GM18517 (cell line): ENCODE data around the gene TANK.

ENCODE experiments used
- ATAC-seq: cut with Tn5 transposase; IDR thresholded peaks from one replicate; pipeline ENCODE4 v1.9.1; 2021; ENCODE audit warnings: mild to moderate bottlenecking, moderate library complexity; ENCODE audit not compliant: unreplicated experiment

TANK gene

DNA sequence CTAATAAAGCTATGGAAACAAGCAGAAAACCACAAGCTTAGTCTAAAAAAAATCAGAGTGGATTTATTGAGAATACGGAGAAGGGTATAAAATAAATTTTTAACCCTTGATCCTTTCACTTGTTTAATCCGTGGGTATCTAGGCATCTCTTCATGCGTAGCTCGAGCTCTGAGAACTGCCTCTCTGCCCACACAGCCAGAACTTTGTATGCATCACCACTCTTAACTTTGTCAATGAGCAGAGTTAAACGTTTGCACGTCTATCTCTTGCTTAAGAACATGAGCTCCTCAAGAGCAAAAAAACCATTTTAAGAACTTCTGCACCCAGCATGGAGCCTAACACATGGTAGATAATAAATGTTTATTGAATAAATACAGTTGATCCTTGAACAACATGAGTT is 26.9 kb upstream of the TANK start:
- ATAC-seq, result no peak

DNA sequence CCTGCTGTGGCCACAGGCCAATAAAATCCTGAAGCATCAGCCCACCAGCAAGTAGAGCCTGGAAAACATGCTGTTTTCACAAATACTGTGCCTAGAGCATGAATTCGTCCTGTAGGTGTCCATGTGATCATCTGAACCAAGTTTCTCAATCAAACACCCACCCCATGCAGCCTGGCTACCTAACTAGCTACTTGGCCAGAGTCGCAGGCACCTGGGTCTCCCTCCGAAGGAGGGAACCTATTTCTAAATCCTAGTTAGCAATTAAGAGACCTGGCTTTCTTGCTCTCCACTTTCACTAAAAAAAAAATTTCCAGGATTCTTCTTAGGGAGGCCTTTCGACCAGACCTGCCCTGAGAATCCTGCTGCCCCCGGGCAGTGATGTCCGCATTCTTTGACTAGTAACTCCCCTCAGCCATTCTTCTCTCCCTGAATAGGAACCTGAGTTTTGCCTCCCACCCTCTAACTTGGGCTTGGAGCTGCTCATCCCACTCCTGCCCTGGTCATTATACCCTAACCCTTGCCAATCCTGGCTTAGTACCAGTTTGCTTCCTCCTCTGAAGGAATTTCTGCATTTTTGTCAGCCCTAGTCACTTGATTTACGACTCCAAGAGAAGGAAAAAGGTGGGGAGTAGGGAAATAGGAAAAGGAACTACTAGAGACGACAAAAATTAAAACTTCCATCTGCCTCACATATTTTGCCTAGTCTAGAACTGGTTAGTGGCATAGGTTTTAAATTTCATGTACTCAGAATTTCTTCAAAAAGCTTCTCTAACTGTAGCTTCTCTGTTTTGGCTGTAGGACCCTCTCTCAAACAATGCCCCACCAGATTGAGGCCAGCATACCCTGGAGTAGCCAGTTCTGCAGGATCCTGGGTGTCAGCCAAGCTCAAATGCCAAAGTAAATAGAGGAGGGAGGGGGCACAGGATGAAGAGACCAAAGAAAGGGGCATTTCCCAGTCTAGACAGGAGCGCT is 25.4 kb upstream of the TANK start:
- ATAC-seq, result no peak

DNA sequence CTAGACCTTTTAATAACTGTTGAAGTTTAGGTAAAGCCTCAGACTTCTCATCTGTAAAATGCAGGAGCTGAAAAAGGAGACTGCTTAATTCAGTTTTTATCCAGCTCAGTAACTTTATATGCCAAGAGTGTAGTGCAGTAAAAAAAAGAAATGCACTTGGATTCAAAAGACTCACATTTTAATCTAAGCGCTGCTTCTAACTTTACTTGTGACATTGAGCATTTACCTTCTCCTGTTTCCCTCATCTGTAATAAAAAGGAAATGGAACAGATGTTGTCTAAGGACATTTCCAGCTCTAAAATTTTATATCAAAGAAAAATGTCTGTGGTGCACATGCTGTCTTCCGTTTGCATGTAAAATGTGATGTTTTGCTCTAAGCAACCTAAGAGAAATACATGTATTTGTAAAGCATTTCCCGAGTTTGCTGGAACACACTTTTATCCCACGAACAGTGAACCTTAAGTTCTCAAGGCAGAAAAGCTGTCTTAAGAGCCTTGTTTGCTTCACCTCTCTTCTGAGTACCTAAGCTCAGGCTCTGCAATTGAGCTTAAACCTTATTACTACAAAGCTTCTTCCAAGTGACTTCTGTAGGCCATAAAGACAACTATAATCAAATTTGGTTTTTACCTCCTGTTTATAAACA is 24.2 kb upstream of the TANK start:
- no peak for ATAC-seq

DNA sequence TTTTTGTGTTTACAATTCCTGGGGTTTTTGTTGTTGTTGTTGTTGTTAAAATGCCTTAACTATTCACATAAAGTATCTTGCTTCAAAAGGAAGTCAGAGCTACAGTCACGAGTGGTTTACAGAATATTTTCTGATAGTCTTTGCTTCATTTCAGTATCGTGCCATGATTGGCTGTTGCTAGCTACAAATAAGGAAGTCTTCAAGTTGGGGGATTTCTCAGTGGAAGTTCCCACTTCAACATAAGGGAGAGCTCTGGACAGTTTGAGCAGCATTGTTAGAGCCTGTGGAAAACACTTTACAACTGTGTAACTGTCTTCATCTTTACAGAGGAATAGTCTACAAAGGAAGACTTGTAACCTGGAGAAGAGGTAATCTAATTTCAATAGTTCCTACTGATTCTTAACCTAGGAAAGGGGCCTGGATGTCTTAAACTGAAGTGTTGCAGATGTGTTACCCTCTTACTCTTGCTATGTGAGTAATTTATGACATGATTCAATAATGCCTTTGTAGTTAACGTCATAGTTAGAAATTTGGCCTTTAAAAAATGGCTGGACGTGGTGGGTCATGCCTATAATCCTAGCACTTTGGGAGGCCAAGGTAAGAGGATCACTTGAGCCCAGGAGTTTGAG is 23.4 kb upstream of the TANK start:
- ATAC-seq, result peak; percentile 80

DNA sequence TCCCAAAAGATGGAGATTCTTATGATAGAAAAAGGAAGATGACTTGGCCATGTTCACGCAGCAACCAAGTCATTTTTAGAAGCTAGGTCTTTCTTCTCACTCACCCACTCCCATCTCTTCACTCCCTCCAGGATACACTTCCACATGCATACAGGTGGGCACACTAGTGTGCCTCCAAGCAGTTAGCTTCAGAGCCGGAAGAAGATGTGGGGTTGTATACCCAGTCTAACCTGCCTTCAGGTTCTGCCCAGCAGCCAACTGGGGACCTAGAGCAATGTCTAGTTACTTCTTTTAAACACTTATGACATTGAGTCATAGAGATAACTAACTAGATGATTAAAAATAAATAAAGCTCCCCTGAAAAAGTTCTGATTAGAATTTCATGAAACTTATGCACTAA is 21.8 kb upstream of the TANK start:
- ATAC-seq, result no peak

DNA sequence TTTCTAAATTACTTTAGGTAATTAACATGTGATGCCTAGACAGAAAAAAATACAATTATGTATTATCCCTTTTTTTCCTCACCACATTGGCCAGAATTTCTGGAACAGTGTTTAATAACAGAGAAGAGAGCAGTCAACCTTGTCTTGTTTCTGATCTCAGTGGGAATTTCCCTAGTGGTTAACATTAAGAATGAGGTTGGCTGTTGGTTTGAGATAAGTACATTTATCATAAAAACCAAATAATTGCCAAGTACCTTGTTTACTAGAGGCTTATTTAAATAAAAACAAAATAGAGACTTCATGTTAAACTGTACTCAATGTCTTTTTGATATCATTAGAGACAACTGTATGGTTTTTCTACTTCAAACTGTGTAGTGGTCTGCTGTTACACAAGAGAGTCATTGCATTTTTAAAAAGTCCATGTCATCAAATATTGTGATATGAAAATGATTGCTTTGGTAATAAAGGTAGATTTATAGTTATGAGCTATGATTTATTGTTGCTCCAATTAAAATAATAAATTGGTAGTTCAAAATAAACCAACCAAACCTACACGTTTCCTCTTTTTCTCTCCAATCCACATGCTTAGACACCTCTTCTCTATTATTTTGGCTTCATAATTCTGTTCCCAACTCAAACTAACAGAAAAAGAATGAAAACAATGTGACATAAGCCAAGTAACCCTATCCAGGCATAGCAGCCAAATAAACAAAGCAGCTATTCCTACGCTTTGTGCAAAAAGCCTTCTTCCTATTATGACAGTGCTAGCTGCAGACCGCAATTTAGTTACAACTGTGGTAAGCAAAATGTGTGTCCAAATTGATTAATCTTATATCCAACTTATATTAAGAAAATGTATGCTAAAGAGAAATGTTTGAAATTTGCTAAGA is 20.9 kb upstream of the TANK start:
- ATAC-seq, result no peak

DNA sequence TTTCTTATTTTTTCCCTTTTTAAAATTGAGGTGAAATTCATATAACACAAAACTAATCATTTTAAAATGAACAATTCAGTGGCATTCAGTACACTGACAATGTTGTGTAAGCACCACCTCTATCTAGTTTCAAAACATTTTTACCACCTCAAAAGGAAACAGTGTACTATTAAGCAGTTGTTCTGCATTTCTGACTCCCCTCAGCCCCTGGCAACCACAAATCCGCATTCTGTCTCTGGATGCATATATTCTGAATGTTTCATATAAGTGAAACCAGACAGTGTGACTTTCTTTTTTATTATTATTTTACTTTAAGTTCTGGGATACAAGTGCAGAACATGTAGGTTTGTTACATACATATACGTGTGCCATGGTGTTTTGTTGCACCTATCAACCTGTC is 19.2 kb upstream of the TANK start:
- peak; percentile 57 for ATAC-seq

DNA sequence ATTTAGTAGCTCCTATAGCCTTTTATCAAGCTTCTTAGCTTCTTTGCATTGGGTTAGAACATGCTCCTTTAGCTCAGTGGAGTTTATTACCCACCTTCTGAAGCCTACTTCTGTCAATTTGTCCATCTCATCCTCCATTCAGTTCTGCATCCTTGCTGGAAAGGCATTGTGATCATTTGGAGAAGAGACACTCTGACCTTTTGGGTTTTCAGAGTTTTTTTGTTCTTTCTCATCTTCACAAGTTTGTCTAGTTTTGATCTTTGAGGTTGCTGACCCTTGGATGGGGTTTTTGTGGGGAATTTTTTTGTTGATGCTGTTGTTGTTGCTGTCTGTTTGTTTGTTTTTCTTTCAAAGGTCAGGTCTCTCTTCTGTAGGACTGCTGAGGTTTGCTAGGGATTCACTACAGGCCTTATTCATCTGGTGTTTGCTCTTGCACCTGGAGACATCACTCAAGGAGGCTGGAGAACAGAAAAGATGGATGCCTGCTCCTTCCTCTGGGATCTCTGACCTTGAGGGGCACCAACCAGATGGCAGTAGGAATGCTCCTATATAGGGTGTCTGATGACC is 13.9 kb upstream of the TANK start:
- ATAC-seq, result no peak

DNA sequence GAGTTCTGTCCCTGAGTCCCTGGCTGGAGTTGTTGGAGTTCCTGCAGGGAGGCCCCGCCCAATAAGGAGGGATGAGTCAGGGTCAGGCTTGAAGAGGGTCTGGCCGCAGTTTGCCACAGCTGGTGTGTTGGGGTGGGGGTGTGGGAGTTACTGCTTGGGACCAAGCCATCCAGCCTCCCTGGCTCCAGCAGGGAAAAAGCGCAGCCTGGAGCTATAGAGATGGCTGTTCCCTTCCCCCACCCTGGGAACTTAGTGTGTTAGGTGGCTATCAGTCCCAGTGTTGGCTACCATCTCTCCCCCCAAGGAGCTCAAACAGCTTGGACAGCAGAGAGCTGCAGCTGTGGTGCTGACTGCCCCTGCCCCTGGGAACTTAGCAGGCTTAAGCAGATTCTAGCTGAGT is 13.2 kb upstream of the TANK start:
- ATAC-seq, result no peak

DNA sequence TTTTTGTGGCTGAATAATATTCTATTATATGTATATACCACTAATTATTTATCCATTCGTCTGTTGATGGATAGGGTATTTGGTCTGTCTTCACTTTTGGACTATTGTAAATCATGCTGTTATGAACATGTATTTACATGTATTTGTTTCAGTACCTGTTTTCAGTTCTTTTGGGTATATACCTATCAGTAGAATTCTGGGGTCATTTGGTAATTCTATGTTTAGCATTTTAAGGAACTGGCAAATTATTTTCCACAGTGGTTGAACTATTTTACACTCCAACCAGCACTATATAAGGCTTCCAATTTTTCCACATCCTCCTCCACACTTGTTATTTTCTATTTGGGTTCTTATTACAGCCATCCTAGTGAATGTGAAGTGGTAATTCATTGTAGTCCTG is 12.4 kb upstream of the TANK start:
- ATAC-seq, result peak; percentile 62

DNA sequence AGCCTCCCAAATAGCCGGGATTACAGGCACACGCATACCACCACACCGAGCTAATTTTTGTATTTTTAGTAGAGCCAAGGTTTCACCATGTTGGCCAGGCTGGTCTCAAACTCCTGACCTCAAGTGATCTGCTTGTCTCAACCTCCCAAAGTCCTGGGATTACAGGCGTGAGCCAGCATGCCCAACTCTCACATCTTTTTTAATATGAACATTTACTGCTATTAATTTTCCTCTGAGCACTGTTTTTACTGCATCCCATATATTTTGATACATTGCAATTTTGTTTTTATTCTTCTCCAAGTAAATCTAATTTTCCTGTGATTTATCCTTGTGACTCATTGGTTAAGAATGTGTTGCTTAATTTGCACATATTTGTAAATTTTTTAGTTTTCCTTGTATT is 9.5 kb upstream of the TANK start:
- no peak for ATAC-seq

DNA sequence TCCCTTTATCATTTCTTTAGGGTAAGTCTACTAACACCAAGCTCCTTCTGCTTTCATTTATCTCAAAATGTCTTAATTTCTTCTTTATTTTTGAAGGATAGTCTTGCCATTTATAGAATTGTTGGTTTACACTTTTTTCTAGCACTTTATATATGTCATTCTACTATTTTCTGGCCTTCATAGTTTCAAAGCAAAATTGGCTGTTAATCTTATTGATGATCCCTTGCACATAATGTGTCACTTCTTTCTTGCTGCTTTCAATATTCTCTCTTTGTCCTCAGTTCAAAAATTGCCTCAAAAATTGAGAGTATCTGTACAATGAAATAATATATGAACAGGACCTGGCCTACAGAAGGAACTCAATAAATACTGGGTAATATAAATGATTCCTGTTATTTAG is 7.9 kb upstream of the TANK start:
- no peak for ATAC-seq

DNA sequence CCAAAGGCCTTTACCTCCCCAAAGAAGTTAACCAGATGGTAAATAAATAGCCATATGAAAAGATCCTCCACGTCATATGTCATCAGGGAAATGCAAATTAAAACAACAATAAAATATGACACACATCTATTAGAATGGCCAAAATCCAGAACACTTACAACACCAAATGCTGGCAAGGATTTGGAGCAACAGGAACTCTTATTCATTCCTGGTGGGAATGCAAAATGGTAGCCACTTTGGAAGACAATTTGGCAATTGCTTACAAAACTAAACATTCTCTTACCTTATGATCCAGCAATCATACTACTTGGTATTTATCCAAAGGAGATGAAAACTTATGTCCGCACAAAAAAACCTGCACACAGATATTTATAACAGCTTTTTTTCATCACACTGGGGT is 1.3 kb upstream of the TANK start:
- no peak for ATAC-seq

DNA sequence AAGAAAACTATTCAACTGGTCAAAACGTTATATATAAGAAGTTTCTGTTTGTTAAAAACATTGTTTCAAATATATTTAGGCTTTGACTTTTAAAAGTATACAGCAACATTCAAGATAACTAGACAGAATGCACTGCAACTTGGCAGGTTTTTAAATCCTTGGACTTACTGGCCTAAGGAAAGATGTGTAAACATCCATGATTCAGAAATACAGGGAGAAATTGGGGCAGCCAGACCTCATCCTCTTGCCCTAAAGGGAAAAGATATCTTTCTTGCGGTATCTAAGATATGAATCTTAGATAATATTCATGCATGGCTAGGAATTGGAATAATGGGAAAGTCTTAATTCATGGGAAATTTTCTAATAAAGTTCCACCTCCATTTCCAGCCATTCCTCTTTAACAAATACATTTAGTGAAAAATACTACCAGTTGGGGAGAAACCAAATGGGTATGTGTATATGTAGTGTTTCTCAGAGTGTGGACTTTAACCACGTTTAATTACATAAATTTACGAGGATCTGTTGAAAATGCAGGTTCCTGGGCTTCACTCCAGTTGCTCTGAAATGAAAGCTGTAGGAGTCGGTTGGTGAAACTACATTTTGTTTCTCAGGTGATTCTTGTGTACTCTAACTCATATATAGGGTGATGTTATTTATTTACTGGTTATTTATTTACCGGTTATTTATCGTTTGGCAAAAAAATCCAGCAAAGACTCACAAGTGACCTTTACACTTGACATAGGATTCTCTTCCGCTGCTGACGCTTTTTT is 587 bp upstream of the TANK start:
- peak; percentile 14 for ATAC-seq

DNA sequence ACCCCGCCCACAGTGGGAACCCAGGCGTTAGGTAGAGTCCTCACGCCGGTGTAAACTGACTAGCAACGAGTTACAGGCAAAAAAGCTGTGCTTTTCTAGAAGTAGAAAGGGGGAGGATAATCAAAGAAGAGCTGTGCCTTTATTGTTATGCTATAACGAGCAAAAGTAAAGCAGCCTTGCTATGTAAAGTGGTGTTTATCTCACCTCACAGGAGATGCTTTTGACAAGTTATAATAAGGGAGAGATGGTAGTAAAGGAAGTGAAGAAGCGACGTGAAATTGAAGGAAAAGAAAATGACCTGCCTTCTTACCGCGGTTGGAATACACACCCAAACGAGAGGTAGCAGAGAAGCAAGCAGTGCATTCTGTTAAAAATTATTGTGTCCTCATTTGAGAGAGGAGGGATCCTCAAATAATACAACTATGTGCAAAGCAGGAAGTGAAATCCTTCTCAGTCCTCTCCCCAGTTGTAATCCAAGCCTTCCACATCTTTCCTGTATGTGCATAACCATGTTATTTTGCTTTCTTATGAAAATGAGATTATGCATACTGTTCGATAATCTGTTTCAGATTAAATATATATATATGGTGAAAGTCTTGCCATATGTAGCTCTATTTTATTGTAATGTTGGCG is 962 bp downstream of the TANK start:
- no peak for ATAC-seq

DNA sequence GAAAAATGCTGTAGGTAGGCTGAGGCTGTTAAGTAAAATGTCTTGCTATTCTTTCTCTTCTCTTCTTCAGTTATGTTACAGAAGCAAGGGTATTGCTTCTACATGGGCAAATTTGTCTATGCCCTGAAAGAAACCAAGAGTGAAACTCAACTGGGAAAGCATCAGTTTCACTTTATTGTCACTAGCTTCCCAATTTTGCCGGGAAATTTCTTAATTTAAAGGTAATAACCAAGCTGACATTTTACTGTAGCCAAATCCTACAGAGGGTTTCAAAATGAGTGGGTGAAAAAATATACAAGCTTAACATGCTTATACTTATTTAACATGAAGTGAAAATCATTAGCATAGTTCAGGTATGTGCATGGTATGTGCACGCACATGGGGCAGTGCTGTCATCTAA is 3.2 kb downstream of the TANK start:
- ATAC-seq, result no peak

DNA sequence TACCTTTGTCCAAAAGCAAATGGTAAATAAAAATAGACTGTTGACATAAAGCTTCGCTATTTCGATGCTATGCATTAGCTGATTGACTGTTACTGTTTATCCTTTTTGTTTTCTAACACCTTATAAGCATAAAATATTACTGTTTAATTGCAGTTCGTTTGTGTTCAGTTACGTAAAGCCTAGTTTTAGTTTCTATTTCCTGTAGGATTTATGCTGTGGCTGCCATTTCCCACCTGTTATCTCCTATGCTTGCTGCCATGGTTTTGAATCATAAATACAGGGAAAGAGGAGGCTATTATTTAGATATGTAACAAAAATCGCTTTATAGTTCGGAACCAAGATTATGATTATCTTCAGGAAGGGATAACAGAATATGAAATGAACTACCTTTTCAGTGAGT is 3.9 kb downstream of the TANK start:
- no peak for ATAC-seq

DNA sequence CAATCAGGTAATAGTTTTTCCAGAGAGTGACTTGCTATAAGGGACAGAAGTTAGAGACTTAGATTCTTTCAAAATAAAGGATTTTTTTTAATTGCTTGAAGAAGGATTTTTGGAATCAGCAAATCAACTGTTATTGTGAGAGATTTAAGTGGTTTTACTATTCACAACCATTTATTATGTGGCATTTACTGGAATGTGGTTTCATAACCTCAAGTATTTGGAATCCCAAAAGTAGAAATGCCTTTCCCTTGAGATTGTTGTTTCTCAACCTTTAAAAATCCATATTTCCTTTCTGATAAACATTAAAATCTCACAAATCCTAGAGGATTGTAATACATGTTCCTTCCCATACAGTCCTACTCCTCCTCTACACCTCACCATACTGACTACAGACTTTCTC is 5.0 kb downstream of the TANK start:
- no peak for ATAC-seq

DNA sequence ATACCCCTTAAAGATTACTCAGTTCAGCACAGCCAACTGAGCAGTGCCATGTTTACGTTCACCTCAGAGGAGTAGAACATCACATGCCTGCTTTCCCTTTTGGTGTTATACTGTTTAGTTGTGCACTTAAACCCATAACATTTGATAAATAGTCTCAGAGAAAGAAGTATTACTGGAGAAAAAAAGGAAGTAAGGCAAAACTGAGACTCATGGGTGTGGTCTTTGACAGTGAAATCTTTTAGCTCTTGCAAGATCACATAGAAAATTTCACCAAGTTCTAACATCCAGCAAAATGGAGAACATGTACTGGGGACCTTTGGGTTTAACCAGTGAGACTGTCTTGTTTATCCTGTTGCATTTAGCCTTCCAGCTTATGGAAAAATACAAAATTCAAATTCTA is 5.6 kb downstream of the TANK start:
- no peak for ATAC-seq
